Inferior parietal cortex (tissue), 1 donor: Measurements from ENCODE around the gene RASD1.

ENCODE experiments used
- DNase-seq: peaks from one replicate; pipeline ENCODE4 v3.0.0-alpha.2; 2016; ENCODE audit errors: extremely low spot score

The RASD1 gene

GRCh38 chr17:17496189-17497064 is at the start of gene RASD1:
RASD1 (minus strand) TSS chr17:17496395; CDS start chr17:17496181, 214 bp downstream.
- DNase-seq: peak; percentile 80

- no peak for DNase-seq
These were observed 49.8 kb upstream of the RASD1 start for GRCh38 chr17:17545984-17546383.

- DNase-seq: no peak
These were observed 49.0 kb upstream of the RASD1 start for GRCh38 chr17:17545031-17545820.

GRCh38 chr17:17542906-17543635 is 46.9 kb upstream of the RASD1 start:
- DNase-seq: no peak

DNA sequence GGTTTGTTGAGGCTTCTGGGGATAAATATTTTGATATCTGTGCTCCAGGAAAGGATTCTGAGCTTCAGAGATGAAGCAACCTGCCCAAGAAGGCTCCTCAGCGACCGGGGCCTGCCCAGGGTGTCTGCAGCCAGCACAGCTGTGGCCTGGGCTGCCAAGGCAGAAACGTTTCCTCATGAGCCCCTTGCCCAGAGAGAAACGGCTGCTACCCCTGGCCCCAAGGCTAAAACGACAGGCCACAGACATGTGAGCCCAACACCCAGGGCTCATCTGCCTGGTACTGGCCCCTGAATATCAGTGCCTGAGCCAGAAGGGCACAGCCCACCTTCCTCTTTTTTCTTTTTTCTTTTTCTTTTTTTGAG is 45.4 kb upstream of the RASD1 start:
- DNase-seq: no peak

DNA sequence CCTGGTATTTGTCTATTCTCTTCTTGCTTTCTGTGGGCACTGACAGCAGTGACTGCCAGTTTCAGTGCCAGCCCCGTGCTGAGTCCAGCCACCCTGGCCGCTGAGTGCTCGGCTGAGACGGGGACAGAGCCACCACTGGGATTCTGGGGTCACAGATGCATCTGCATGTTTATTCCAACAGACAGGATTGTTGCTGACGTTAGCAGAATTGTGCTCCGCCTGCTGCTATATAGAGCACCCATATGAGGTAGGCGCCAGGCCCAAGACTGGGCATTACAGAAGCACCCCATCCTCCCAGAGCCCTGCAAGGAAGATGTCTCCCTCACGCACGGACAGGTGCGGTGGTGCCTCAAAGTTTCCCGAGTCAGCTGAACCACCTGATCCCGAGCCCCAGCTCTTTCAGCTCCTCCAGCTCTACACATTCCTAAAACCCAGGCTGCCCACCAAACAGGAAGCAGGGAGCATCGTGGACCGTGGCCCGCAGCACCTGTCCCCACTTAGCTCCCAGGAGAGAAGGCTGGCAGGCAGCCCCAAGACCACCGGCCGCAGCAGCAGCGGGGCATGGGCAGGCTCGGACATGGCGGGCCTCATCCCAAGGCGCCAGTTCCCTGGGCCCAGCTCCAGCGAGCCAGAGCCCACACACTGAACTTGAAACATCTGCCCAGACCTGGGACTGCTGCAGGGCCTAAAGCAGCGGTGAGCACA is 44.9 kb upstream of the RASD1 start:
- no peak for DNase-seq

- DNase-seq: no peak
These were observed 44.2 kb upstream of the RASD1 start for GRCh38 chr17:17540278-17540906.

- no peak for DNase-seq
These were observed 43.4 kb upstream of the RASD1 start for GRCh38 chr17:17539591-17539990.

GRCh38 chr17:17538417-17539391 is 42.5 kb upstream of the RASD1 start:
- no peak for DNase-seq

DNA sequence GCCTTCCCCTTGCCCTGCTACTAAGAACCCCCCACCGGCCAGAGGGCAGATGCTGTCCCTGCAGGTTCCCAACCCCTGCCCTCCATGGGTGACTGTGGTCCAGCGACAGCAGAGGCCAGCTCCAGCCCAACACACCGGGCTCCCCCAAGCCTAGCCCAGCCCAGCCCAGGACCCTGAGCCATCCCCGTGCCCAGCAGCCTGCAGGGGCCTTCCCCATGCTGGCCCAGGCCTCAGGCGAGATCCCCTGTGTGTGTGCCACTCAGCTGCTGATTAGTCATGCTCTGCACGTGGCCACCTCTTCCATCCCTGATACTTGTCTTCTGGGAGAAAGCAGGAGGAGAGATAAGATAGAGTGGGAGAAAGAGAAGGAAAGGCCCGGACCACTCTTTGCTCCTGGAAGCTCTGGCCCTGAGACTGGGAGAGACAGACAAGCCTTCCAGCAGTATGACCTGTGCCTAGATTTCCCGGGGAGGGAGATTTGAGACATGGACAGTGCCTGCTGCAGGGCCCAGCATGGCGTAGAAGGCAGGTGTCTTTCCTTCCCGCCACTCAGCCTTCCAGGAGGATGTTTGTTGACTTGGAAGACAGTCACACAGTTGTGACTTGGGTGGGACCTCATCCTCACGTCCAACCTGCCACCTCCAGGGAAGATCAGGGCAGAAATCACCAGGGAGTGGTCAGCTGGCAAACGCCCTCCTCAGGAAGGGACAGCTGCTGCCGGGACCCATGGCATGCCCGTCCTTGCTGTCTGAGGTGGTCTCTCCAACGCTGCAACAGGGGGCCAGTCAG is 41.3 kb upstream of the RASD1 start:
- DNase-seq: no peak

GRCh38 chr17:17536702-17537101 is 40.5 kb upstream of the RASD1 start:
- DNase-seq: no peak

DNA sequence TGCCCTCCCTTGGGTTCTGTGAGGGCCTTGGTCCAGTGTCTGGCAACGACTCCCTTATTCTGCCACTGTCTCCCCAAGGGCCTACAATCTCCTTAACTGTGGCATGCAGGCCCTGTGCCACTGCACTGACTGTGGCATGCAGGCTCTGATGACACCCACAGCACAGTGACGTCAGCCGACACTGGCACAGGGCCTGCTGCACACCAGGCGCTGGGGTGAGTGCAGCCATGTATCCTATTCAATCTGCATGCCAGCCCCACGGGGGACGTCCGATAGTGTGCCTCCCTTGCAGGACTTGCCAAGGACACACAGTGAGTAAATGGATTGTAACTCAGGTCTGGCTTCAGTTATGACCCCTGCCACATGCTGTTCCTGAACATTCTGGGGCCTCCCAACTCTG is 39.8 kb upstream of the RASD1 start:
- peak; percentile 56 for DNase-seq

DNA sequence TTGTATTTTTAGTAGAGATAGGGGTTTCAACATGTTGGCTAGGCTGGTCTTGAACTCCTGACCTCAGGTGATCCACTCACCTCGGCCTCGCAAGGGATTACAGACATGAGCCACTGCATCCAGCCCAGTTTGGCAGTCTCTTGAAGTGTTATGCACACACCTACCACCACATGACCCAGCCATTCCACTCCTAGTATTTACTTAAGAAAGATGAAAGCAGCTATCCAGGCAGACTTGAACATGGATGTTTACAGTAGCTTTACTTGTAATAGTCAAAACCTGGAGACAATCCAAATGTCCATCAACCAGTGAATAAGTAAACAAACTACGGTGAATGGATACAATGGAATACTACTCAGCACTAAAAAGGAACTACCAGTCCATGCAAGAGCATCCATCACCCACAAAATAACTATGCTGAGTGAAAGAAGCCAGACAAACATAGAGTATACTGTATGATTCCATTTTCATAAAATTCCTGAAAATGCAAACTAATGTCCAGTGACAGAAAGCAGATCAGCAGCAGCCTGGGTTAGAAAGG is 37.8 kb upstream of the RASD1 start:
- no peak for DNase-seq

DNA sequence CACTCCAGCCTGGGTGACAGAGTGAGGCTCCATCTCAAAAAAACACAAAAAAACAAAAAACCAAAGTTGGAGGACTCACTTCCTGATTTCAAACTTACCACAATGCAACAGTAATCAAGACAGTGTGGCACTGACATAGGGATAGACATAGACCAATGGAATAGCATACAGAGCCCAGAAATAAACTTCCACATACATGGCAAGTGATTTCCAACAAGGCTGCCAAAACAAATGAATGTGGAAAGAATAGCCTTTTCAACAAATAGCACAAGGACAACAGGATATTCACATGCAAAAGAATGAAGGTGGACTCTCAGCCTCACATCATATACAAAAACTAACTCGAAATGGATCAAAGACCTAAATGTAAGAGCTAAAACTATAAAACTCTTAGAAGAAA is 36.8 kb upstream of the RASD1 start:
- no peak for DNase-seq

GRCh38 chr17:17531156-17531555 is 35.0 kb upstream of the RASD1 start:
- no peak for DNase-seq

GRCh38 chr17:17528696-17529652 is 32.8 kb upstream of the RASD1 start:
- no peak for DNase-seq

- DNase-seq: no peak
These were observed 31.8 kb upstream of the RASD1 start for GRCh38 chr17:17527956-17528500.
